Effector memory CD8-positive, alpha-beta T cell (primary cell): Measurements from ENCODE around the gene PAK6.

Experiments used
- ATAC-seq: fragments of 150-1000 bp; cut with Tn5 transposase; replicated peaks from 2 replicates; pipeline ENCODE4 v1.10.0; 2021; ENCODE audit warnings: mild to moderate bottlenecking, moderate library complexity
- DNase-seq, 3 experiments: peaks; one replicate each; pipeline ENCODE4 v3.0.0; 2021
- H3K27ac Mint-ChIP-seq, 2 donors: one replicate each; pipeline ENCODE4 v1.8.0; 2022; ENCODE audit warnings: mild to moderate bottlenecking in 2 of 2, mixed read lengths in 2 of 2, moderate library complexity in 2 of 2
- H3K27me3 Mint-ChIP-seq, 2 donors: one replicate each; pipeline ENCODE4 v1.8.0; 2022; ENCODE audit warnings: mixed read lengths in 2 of 2
- H3K36me3 Mint-ChIP-seq: one replicate; pipeline ENCODE4 v1.8.0; 2022; ENCODE audit warnings: mild to moderate bottlenecking, moderate library complexity, mixed read lengths; ENCODE audit not compliant: insufficient read depth
- H3K4me1 Mint-ChIP-seq, 2 donors: one replicate each; pipeline ENCODE4 v1.8.0; 2022; ENCODE audit warnings: low read depth in 2 of 2, mixed read lengths in 2 of 2
- H3K4me3 Mint-ChIP-seq, 2 donors: one replicate each; pipeline ENCODE4 v1.8.0; 2022; ENCODE audit warnings: mild to moderate bottlenecking in 2 of 2, mixed read lengths in 2 of 2, moderate library complexity in 2 of 2
- H3K9me3 Mint-ChIP-seq, 2 donors: one replicate each; pipeline ENCODE4 v1.8.0; 2022; ENCODE audit warnings: mixed read lengths in 2 of 2

The PAK6 gene

GRCh38 chr15:40245666-40246450, 7.0 kb downstream of the PAK6 start:
- Mint-ChIP-seq H3K9me3 (no peaks in the 10 kb centered on the region), H3K36me3 (no peaks in the 10 kb centered on the region), H3K4me1 (peaks cover 0 to 3% of the 10 kb centered on the region in 2 donors), H3K27me3 (peaks cover 3 to 22% of the 10 kb centered on the region in 2 donors), H3K4me3 (no peak overlapping the region), H3K27ac (peak overlapping the region in 1 of 2 donors; percentile 66)
- DNase-seq (no peak), ATAC-seq (no peak)

GRCh38 chr15:40246496-40247280, 7.8 kb downstream of the PAK6 start:
- Mint-ChIP-seq H3K4me3 (no peak overlapping the region), H3K27ac (peak overlapping the region in 1 of 2 donors; percentile 66)

GRCh38 chr15:40247406-40247971, 8.6 kb downstream of the PAK6 start:
- H3K36me3 Mint-ChIP-seq: no peaks in the 10 kb centered on the region
- no peak for DNase-seq
- no peaks in the 10 kb centered on the region for H3K9me3 Mint-ChIP-seq
- no peak for ATAC-seq
- H3K4me3 Mint-ChIP-seq: no peak overlapping the region
- H3K27ac Mint-ChIP-seq: no peak overlapping the region
- peaks cover 0 to 14% of the 10 kb centered on the region in 2 donors for H3K27me3 Mint-ChIP-seq
- H3K4me1 Mint-ChIP-seq: peaks cover 0 to 4% of the 10 kb centered on the region in 2 donors

More at GRCh38 chr15:40246496-40247280, 7.8 kb downstream of the PAK6 start:
- H3K4me1 Mint-ChIP-seq: peaks cover 0 to 6% of the 10 kb centered on the region in 2 donors
- H3K27me3 Mint-ChIP-seq: peaks cover 0 to 22% of the 10 kb centered on the region in 2 donors
- DNase-seq (no peak), ATAC-seq (no peak)
- no peaks in the 10 kb centered on the region for H3K9me3 Mint-ChIP-seq
- no peaks in the 10 kb centered on the region for H3K36me3 Mint-ChIP-seq

GRCh38 chr15:40248006-40248783, 9.3 kb downstream of the PAK6 start:
- no peak for ATAC-seq
- no peak overlapping the region for H3K27ac Mint-ChIP-seq
- DNase-seq: no peak
- no peaks in the 10 kb centered on the region for H3K9me3 Mint-ChIP-seq
- H3K27me3 Mint-ChIP-seq: peaks cover 0 to 18% of the 10 kb centered on the region in 2 donors
- H3K4me3 Mint-ChIP-seq: no peak overlapping the region
- H3K36me3 Mint-ChIP-seq: no peaks in the 10 kb centered on the region
- peaks cover 4 to 7% of the 10 kb centered on the region in 2 donors for H3K4me1 Mint-ChIP-seq

GRCh38 chr15:40249477-40250303, 10.8 kb downstream of the PAK6 start:
- Mint-ChIP-seq H3K27ac (no peak overlapping the region), H3K9me3 (no peaks in the 10 kb centered on the region), H3K4me3 (no peak overlapping the region), H3K27me3 (peaks cover 8 to 30% of the 10 kb centered on the region in 2 donors), H3K4me1 (peaks cover 10 to 16% of the 10 kb centered on the region in 2 donors), H3K36me3 (no peaks in the 10 kb centered on the region)
- ATAC-seq: no peak
- no peak for DNase-seq

GRCh38 chr15:40250304-40250656, 11.4 kb downstream of the PAK6 start:
- Mint-ChIP-seq H3K36me3 (no peaks in the 10 kb centered on the region), H3K4me1 (peaks cover 10 to 16% of the 10 kb centered on the region in 2 donors), H3K27me3 (peaks cover 8 to 30% of the 10 kb centered on the region in 2 donors), H3K27ac (no peak overlapping the region), H3K9me3 (no peaks in the 10 kb centered on the region), H3K4me3 (no peak overlapping the region)
- DNase-seq: no peak
- ATAC-seq: no peak

GRCh38 chr15:40250771-40251483, 12.1 kb downstream of the PAK6 start:
- Mint-ChIP-seq H3K27ac (peak overlapping the region in 1 of 2 donors; percentile 49), H3K4me3 (peak overlapping the region; percentile 56 to 58), H3K4me1 (peaks cover 10 to 16% of the 10 kb centered on the region in 2 donors), H3K27me3 (peaks cover 8 to 30% of the 10 kb centered on the region in 2 donors), H3K36me3 (no peaks in the 10 kb centered on the region), H3K9me3 (no peaks in the 10 kb centered on the region)
- no peak for ATAC-seq
- DNase-seq: no peak

- Mint-ChIP-seq H3K4me3 (peak overlapping the region; percentile 56 to 58), H3K27me3 (peaks cover 8 to 30% of the 10 kb centered on the region in 2 donors), H3K27ac (peak overlapping the region in 1 of 2 donors; percentile 49), H3K9me3 (no peaks in the 10 kb centered on the region), H3K36me3 (no peaks in the 10 kb centered on the region), H3K4me1 (peaks cover 10 to 20% of the 10 kb centered on the region in 2 donors)
- ATAC-seq (no peak), DNase-seq (no peak)
Observed at GRCh38 chr15:40251486-40252140, 12.8 kb downstream of the PAK6 start.

GRCh38 chr15:40252141-40252437, 13.2 kb downstream of the PAK6 start:
- Mint-ChIP-seq H3K9me3 (no peaks in the 10 kb centered on the region), H3K4me3 (peak overlapping the region; percentile 56 to 58), H3K27ac (no peak overlapping the region), H3K27me3 (peaks cover 8 to 30% of the 10 kb centered on the region in 2 donors), H3K4me1 (peaks cover 13 to 23% of the 10 kb centered on the region in 2 donors), H3K36me3 (no peaks in the 10 kb centered on the region)
- ATAC-seq: no peak
- no peak for DNase-seq

GRCh38 chr15:40252438-40253166, 13.7 kb downstream of the PAK6 start:
- Mint-ChIP-seq H3K4me3 (peak overlapping the region; percentile 85 to 91), H3K36me3 (no peaks in the 10 kb centered on the region), H3K9me3 (no peaks in the 10 kb centered on the region), H3K27me3 (peaks cover 8 to 30% of the 10 kb centered on the region in 2 donors), H3K27ac (peak overlapping the region; percentile 75 to 87), H3K4me1 (peaks cover 14 to 23% of the 10 kb centered on the region in 2 donors)
- DNase-seq (peak in 1 of 3 experiments; percentile 14), ATAC-seq (peak; percentile 51)

- DNase-seq (no peak), ATAC-seq (peak; percentile 18)
- H3K27ac Mint-ChIP-seq: peak overlapping the region; percentile 75 to 87
- no peaks in the 10 kb centered on the region for H3K9me3 Mint-ChIP-seq
- H3K4me1 Mint-ChIP-seq: peaks cover 14 to 23% of the 10 kb centered on the region in 2 donors
- peak overlapping the region; percentile 85 to 91 for H3K4me3 Mint-ChIP-seq
- peaks cover 8 to 30% of the 10 kb centered on the region in 2 donors for H3K27me3 Mint-ChIP-seq
- no peaks in the 10 kb centered on the region for H3K36me3 Mint-ChIP-seq
Observed at GRCh38 chr15:40253167-40253790, 14.4 kb downstream of the PAK6 start.
